ENCODE measurements around the gene PRKCD. TPM values are rescaled to one million over a fixed set of nuclear protein-coding genes. Genes with fewer than 3 reads are reported as not detected.

PRKCD gene
- polyA plus RNA-seq, 4 donors, result 9.2 to 25.8 (median 20.1) TPM

Other genes starting within 250 kb of the PRKCD start
- gene SFMBT1, start 115.1 kb upstream of the PRKCD start, polyA plus RNA-seq (ENCODE audit: insufficient read length in 4 of 4), result 10 to 100 TPM in 2 of 4 donors, 1 to 10 TPM in 2; 7.7 to 10.9 (median 10.0) TPM
- gene RFT1, start 30.8 kb upstream of the PRKCD start, polyA plus RNA-seq (ENCODE audit: insufficient read length in 4 of 4), result 10 to 100 TPM; 19.3 to 30.3 (median 25.6) TPM
- 100 to 1,000 TPM in 2 of 4 donors, 10 to 100 TPM in 2; 89.4 to 116 (median 95.2) TPM for gene TKT, start 94.8 kb downstream of the PRKCD start, polyA plus RNA-seq (ENCODE audit: insufficient read length in 4 of 4)
- gene DCP1A, start 186.3 kb downstream of the PRKCD start, polyA plus RNA-seq (ENCODE audit: insufficient read length in 4 of 4), result 10 to 100 TPM; 28.2 to 35.0 (median 30.7) TPM